LNCaP clone FGC (cell line): Measurements from ENCODE around the gene KHDC3L.

Experiments used
- DNase-seq: peaks from one replicate; pipeline ENCODE4 v3.0.0-alpha.2; 2011; ENCODE audit warnings: low read depth
- H3K4me3 ChIP-seq: 2 replicates; pipeline ENCODE4 v1.5.1; 2011; ENCODE audit warnings: mild to moderate bottlenecking, low read depth, low read length, control low read depth
- CTCF ChIP-seq: IDR thresholded peaks from 2 replicates; pipeline ENCODE4 v1.5.1; 2012; ENCODE audit warnings: mild to moderate bottlenecking; ENCODE audit not compliant: control insufficient read depth, insufficient read depth; ENCODE audit errors: extremely low read depth

KHDC3L gene

GRCh38 chr6:73394577-73395354, 32.3 kb downstream of the KHDC3L start, which contains the start of gene DDX43:
Gene DDX43 (plus strand): TSS chr6:73394828. CDS start chr6:73394906, 78 bp downstream.
- TF ChIP-seq CTCF = no peak
- H3K4me3 ChIP-seq = peak within 1 kb of the TSS; percentile 56
- peak; percentile 84 for DNase-seq

GRCh38 chr6:73395875-73396274, 33.4 kb downstream of the KHDC3L start:
- DNase-seq = no peak
- peak overlapping the region; percentile 56; the same call in 1 of the 2 replicates for H3K4me3 ChIP-seq
- TF ChIP-seq CTCF = no peak

- TF ChIP-seq CTCF = no peak
- no peak overlapping the region for H3K4me3 ChIP-seq
- DNase-seq = no peak
Measured at GRCh38 chr6:73400656-73401055, 38.2 kb downstream of the KHDC3L start.

- no peak overlapping the region for H3K4me3 ChIP-seq
- TF ChIP-seq CTCF = no peak
- no peak for DNase-seq
Measured at GRCh38 chr6:73409395-73409794, 46.9 kb downstream of the KHDC3L start.

GRCh38 chr6:73413102-73413501, 50.6 kb downstream of the KHDC3L start:
- H3K4me3 ChIP-seq = no peak overlapping the region
- TF ChIP-seq CTCF = no peak

More at GRCh38 chr6:73413102-73413501, 50.6 kb downstream of the KHDC3L start:
- no peak for DNase-seq
